GM21737 (cell line): ENCODE data around the gene INTS7.
"Not testable (repeated sequence)": the region's sequence is repeated elsewhere in the genome, so short reads cannot be mapped to it uniquely, and the experiment has no call there.

Experiments
- ATAC-seq: cut with Tn5 transposase; IDR thresholded peaks from one replicate; pipeline ENCODE4 v1.9.1; 2021; ENCODE audit warnings: mild to moderate bottlenecking, moderate library complexity; ENCODE audit not compliant: unreplicated experiment

INTS7 gene

GRCh38 chr1:211985556-211986264, 49.6 kb downstream of the INTS7 start:
- ATAC-seq, result peak; percentile 73

- no peak for ATAC-seq
These were observed 56.8 kb downstream of the INTS7 start for GRCh38 chr1:211978596-211978995.

GRCh38 chr1:211975152-211975941, 60.0 kb downstream of the INTS7 start:
- ATAC-seq, result no peak

- ATAC-seq, result no peak
These were observed 61.8 kb downstream of the INTS7 start for GRCh38 chr1:211973541-211973940.

GRCh38 chr1:211968200-211968834, 67.0 kb downstream of the INTS7 start:
- no peak for ATAC-seq

DNA sequence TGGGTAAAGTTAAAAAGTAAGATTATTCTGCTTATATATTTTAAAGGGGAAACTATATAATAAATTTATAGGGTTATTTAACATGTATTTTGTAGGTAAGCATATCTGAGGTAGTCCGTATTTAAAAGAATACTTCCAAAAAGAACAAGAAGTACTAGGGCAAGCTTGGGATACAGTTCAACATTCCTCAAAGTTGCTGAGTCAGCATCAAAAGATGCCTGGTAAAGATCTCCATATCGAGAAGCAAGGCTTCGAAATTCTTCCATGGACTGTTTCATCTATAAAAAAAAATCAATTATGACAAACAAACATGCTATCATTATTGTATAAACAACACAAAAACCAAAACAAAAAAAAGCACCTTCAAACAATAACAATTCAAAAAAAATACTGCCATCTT, 67.7 kb downstream of the INTS7 start:
- no peak for ATAC-seq

DNA sequence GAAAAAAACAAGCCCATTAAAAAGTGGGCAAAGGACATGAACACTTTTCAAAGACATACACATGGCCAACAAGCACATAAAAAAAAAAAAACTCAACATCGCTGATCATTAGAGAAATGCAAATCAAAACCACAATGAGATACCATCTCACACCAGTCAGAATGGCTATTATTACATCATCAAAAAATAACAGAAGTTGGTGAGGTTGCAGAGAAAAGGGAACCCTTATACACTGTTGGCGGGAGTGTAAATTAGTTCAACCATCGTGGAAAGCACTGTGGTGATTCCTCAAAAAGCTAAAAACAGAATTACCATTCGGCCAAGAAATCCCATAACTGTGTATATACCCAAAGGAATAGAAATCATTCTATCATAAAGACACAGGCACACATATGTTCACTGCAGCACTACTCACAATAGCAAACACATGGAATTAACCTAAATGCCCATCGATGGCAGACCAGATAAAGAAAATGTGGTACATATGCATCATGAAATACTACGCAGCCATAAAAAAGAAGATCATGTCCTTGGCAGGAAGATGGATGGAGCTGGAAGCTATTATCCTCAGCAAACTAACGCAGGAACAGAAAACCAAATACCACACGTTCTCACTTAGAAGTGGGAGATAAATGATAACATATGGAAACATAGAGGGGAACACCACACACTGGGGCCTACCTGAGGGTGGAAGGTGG, 70.1 kb downstream of the INTS7 start:
- no peak for ATAC-seq

- ATAC-seq, result no peak
These were observed 75.7 kb downstream of the INTS7 start for GRCh38 chr1:211959680-211960079.

GRCh38 chr1:211959221-211959620, 76.1 kb downstream of the INTS7 start:
- no peak for ATAC-seq

GRCh38 chr1:211954028-211954427, 81.3 kb downstream of the INTS7 start:
- ATAC-seq, result not testable (repeated sequence)

- not testable (repeated sequence) for ATAC-seq
These were observed 81.8 kb downstream of the INTS7 start for GRCh38 chr1:211953543-211953942.

DNA sequence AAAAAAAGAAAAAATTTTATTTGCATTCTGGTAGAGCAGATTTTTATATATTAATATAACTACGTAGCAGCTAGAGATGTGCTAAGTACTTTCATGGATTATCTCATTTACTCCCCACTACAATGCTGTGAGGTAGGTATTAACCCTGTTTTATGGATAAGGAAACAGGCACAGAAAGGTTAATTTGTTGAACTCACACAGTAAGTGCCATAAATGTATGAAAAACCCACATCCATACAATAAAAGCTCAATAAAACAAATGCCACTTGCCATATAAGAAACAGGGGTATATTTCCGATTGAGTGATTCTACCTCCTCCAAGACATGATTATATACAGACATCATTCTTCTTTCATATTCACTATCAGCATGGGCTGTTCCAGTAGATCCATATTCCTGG, 83.1 kb downstream of the INTS7 start:
- ATAC-seq, result no peak

DNA sequence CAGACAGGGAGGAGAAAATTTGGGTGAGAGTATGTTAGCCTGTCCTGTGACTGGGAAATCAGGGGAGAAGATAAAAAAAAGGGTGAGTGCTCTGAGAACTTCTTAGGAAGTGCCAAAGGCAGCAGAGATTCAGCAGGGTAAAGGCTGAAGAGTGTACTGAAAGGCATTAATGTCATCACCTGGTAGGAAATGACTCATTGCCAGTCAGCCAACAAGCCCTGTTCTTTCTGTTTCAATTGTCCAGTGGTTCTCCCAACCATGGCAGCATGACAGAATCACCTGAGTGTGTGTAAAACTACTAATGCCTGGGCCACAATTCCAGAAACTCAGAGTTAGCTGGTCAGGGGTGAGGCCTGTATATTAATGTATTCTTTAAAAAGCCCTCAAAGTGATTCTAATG, 83.5 kb downstream of the INTS7 start:
- peak; percentile 95 for ATAC-seq

DNA sequence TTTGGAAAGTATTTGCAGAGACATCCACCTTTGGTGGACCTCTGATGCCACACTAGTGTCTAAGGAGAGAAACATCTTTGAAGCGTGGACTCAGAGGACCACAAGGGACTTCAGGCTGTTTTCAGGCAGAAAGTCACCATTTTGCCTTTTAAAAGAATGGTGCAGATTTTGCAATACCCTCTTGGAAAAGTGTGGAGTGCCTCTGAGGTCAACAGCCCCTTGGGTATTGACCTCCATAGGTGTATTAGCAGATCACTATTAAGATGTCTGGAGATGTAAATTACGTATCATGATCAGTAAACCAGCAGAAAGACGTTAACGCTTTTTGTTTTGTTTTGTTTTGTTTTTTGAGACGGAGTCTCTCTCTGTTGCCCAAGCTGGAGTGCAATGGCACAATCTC, 87.0 kb downstream of the INTS7 start:
- no peak for ATAC-seq

- no peak for ATAC-seq
These were observed 87.7 kb downstream of the INTS7 start for GRCh38 chr1:211947396-211948295.

- ATAC-seq, result no peak
These were observed 90.4 kb downstream of the INTS7 start for GRCh38 chr1:211944733-211945500.

GRCh38 chr1:211942583-211942982, 92.8 kb downstream of the INTS7 start:
- ATAC-seq, result no peak

- ATAC-seq, result peak; percentile 70
These were observed 95.4 kb downstream of the INTS7 start for GRCh38 chr1:211939876-211940468.

- ATAC-seq, result no peak
These were observed 96.8 kb downstream of the INTS7 start for GRCh38 chr1:211938561-211938997.
